GM23248 (cell line): ENCODE measurements around the gene STAMBPL1.

ENCODE experiments used
- EZH2 ChIP-seq: fragments of 200-600 bp; sonication (generic); IDR thresholded peaks from 2 replicates; pipeline ENCODE4 v1.6.1; 2018; ENCODE audit warnings: antibody characterized with exemption, mild to moderate bottlenecking; ENCODE audit not compliant: insufficient read depth, poor library complexity, severe bottlenecking
- EZH2phosphoT487 ChIP-seq: fragments of 200-600 bp; sonication (generic); IDR thresholded peaks from 2 replicates; pipeline ENCODE4 v1.6.1; 2018; ENCODE audit warnings: antibody characterized with exemption, moderate library complexity, mild to moderate bottlenecking, low read depth; ENCODE audit not compliant: insufficient read depth

GRCh38 chr10:88941026-88941425 is 61.0 kb downstream of the STAMBPL1 start:
- no peak for TF ChIP-seq EZH2
- TF ChIP-seq EZH2phosphoT487, result no peak
